Stimulated activated CD8-positive, alpha-beta memory T cell treated with anti-CD3 and anti-CD28 coated beads, Interleukin-4, amount 100 ng/mL, for 24 hours (primary cell): ENCODE data around the gene BCAR1.
"Not testable (repeated sequence)": the region's sequence is repeated elsewhere in the genome, so short reads cannot be mapped to it uniquely, and the experiment has no call there.

Experiments
- DNase-seq: peaks from one replicate; pipeline ENCODE4 v3.0.0-alpha.2; 2020; ENCODE audit warnings: low read depth

The BCAR1 gene

GRCh38 chr16:75224306-75225082 lies 26.9 kb downstream of the BCAR1 start:
- DNase-seq: no peak

- not testable (repeated sequence) for DNase-seq
These were observed 28.3 kb downstream of the BCAR1 start for GRCh38 chr16:75223129-75223528.

DNA sequence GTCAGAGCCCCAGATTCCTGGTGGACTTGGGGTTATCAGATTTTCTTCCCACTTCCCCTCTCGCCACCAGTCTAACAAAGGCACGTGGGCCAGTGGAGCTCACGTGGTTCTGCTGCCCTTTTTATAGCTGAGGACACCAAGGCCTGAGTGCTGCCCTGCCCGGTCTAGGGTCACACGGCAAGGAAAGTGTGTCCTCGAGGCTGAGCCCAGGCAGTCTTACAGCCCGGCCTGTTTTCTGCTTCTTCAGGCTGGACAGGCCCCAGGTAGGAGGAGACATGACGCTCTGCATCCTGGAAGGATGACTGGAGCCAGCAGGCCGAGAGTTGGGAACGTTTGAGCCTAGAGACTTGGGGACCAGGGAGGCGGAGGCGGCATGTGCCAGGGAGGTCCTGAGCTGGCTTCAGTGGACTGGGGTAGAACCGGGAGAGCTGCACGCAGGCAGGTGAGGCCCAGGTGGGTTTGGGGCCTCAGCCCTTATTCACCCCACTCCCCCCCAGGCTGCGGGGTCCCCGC lies 29.1 kb downstream of the BCAR1 start:
- DNase-seq: no peak

DNA sequence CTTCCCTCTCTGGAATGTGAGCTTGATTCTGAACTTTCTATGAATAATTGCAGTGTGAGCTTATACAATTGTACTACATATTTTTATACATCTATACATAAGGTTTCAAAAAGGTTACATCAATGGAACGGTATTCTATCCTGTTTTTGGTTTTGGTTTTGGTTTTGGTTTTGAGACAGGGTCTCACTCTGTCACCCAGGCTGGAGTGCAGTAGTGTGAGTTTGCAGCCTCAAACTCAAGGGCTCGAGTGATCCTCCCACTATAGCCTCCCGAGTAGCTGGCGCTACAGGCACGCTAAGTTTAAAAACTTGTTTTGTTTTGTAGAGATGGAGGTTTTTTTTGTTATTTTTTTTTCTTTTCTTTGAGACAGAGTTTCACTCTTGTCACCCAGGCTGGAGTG lies 31.6 kb downstream of the BCAR1 start:
- DNase-seq: no peak

GRCh38 chr16:75219088-75219487 lies 32.3 kb downstream of the BCAR1 start:
- DNase-seq: no peak

GRCh38 chr16:75218256-75219076 lies 33.0 kb downstream of the BCAR1 start, which contains the start of gene CTRB1:
Gene CTRB1, plus strand, starts transcription at chr16:75218988. Its CDS starts 20 bp downstream, at chr16:75219008.
- DNase-seq: no peak

DNA sequence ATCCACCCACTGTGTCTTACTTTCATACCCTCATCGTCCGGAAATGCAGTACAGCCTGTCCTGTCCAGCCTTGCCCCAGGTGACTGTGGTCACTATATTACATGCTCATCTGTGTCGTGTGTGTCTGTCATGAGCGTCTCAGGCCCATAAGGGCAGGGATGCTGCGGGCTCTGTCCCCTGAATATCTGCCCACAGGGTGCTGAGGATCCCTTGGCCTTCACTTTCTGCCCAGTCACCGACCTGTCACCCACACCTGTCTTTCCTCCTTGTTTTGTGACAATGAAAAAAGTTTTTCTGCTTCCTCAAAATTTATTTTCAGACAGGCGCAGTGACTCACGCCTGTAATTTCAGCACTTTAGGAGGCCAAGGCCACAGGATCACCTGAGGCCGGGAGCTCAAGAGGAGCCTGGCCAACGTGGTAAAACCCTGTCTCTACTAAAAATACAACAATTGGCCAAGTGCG lies 34.0 kb downstream of the BCAR1 start:
- no peak for DNase-seq

DNA sequence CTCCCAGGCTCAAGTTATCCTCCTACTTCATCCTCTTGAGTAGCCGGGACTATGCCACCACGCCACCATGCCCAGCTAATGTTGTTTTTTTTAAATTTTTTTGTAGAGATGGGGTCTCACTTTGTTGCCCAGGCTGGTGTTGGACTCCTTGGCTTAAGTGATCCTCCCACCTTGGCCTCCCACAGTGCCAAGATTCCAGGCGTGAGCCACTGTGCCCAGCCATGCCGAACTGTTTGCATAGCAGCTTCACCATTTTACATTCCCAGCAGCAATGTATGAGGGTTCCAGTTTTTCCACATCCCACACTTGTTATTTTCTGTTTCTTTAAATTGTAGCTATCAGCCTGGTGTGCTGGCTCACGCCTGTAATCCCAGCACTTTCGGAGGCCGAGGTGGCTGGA lies 34.8 kb downstream of the BCAR1 start:
- DNase-seq: no peak

GRCh38 chr16:75216127-75216526 lies 35.3 kb downstream of the BCAR1 start:
- no peak for DNase-seq

GRCh38 chr16:75211286-75211685 lies 40.1 kb downstream of the BCAR1 start:
- not testable (repeated sequence) for DNase-seq

DNA sequence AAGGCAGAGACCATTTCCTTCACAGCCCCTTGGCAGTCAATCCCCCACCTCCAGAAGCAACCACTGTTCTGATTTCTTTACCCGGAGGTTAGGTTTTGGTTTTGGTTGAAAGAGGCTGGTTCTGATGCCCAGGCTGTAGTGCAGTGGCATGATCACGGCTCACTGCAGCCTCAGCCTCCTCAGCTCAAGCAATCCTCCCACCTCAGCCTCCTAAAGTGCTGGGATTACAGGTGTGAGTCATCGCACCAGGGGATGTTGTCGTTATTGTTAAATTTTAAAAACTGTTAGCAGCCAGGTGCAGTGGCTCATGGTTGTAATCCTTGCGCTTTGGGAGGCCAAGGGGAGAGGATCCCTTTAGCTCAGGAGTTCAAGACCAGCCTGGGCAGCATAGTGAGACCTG lies 41.5 kb downstream of the BCAR1 start:
- DNase-seq: no peak

GRCh38 chr16:75209514-75209913 lies 41.9 kb downstream of the BCAR1 start:
- not testable (repeated sequence) for DNase-seq

GRCh38 chr16:75208861-75209505 lies 42.4 kb downstream of the BCAR1 start:
- DNase-seq: no peak

DNA sequence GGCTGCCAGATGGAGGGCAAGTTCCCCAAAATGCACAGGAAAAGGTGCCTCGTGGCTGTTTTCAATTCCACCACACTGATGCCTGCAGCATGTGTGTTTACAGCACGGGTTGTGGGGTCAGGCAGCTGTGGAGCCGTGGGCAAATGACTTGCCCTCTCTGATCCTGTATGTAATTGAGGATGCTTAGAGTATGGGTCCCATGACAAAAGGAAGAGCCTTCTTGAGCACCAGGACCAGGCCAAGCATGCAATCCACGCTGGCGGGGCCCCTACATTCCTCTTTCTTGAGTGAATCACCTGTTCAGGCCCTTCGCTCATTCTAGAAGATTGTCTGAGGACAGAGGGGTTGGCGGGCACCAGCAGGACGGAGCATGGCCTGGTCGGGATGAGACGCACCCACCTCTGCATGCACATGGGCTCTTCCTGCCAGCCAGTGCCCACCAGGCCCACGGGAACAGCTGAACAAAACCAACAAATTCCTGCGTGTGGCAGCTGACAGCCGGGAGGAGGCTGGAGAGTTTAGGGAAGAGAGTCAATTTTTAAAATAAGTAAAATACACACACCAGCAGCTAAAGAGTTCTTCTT lies 43.1 kb downstream of the BCAR1 start:
- DNase-seq: no peak

- no peak for DNase-seq
These were observed 43.6 kb downstream of the BCAR1 start for GRCh38 chr16:75207831-75208230.

GRCh38 chr16:75206749-75207451 lies 44.5 kb downstream of the BCAR1 start, which contains the start of gene CTRB2:
Gene CTRB2, minus strand, starts transcription at chr16:75207161. Its CDS starts 20 bp downstream, at chr16:75207141.
- no peak for DNase-seq

DNA sequence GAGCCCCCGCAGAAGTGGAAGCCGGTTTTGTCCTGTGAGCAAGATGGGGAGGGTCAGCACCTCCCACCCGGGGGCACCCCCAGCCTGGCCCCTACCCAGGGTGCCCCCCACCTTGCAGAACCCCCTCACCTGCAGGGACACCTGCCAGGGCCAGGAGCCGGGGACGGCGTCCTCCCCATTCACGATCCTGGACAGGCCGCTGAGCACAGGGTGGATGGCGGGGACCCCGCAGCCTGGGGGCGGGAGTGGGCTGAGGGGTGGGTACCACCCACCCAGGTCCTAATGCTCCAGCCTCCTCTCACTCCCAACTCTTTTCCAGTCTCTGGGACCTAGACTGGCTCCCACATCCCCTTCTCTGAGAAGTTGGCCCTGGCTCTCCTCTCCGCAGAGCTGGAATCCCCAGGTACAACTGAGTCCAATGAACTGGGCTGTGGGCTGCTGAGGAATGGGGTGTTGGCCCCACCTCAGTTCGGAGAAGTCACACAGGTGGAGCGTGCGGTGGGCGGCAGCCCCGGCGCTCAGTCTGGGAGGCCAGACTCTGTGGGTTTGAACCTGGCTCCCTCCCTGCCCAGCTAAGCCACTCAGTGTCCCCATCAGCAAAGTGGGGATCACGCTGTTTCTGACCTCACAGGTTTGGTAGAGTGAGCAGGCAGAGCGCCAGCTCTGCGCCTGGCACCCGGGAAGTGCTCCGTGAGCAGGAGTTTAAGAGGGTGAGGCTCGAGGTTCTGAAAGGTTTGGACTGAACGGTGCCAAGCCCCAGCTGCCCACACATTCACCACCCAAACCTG lies 45.3 kb downstream of the BCAR1 start:
- not testable (repeated sequence) for DNase-seq

- DNase-seq: not testable (repeated sequence)
These were observed 46.0 kb downstream of the BCAR1 start for GRCh38 chr16:75205438-75205837.

- DNase-seq: not testable (repeated sequence)
These were observed 46.5 kb downstream of the BCAR1 start for GRCh38 chr16:75204905-75205304.

- DNase-seq: no peak
These were observed 47.0 kb downstream of the BCAR1 start for GRCh38 chr16:75204410-75204758.
